Measurements from ENCODE around the gene TAF7.
A peak's percentile ranks its signal among the peaks of the same experiment; 100 is the strongest.

The TAF7 gene

GRCh38 chr5:141326088-141326854, 5.7 kb upstream of the TAF7 start:
- no peak for TF ChIP-seq CSRNP3 (CRISPR knock-in tag; IDR thresholded peaks at IDR 0.05)
- no peak for TF ChIP-seq ZNF70 (CRISPR knock-in tag; IDR thresholded peaks at IDR 0.05)
- no peak for TF ChIP-seq ZFP3 (CRISPR knock-in tag; IDR thresholded peaks at IDR 0.05)
- TF ChIP-seq CSDC2 (CRISPR knock-in tag; IDR thresholded peaks at IDR 0.05), result no peak
- TF ChIP-seq TSHZ2 (CRISPR knock-in tag; IDR thresholded peaks at IDR 0.05), result no peak
- no peak for TF ChIP-seq TCF4 (CRISPR knock-in tag; IDR thresholded peaks at IDR 0.05; ENCODE audit: borderline replicate concordance)
- no peak for TF ChIP-seq GLIS3 (CRISPR knock-in tag; IDR thresholded peaks at IDR 0.05)
- TF ChIP-seq ISL1 (CRISPR knock-in tag; IDR thresholded peaks at IDR 0.05), result no peak
- TF ChIP-seq ZFP30 (CRISPR knock-in tag; IDR thresholded peaks at IDR 0.05), result no peak
- no peak for TF ChIP-seq BACH2 (CRISPR knock-in tag; IDR thresholded peaks at IDR 0.05; ENCODE audit: borderline replicate concordance)
- no peak for TF ChIP-seq PATZ1 (CRISPR knock-in tag; IDR thresholded peaks at IDR 0.05; ENCODE audit: borderline replicate concordance)
- TF ChIP-seq SNAI2 (CRISPR knock-in tag; IDR thresholded peaks at IDR 0.05), result no peak
- TF ChIP-seq ESRRG (CRISPR knock-in tag; IDR thresholded peaks at IDR 0.05), result no peak
- TF ChIP-seq CREB5 (CRISPR knock-in tag; IDR thresholded peaks at IDR 0.05; ENCODE audit: low read depth), result no peak
- TF ChIP-seq ZNF8 (CRISPR knock-in tag; IDR thresholded peaks at IDR 0.05), result no peak
- no peak for TF ChIP-seq POU6F1 (CRISPR knock-in tag; IDR thresholded peaks at IDR 0.05; ENCODE audit: borderline replicate concordance, low read depth)
- no peak for TF ChIP-seq TOX (CRISPR knock-in tag; IDR thresholded peaks at IDR 0.05; ENCODE audit: borderline replicate concordance)
- TF ChIP-seq ARNTL (CRISPR knock-in tag; IDR thresholded peaks at IDR 0.05; ENCODE audit: borderline replicate concordance, low read depth), result no peak
- peak; percentile 96 for ATAC-seq

GRCh38 chr5:141322261-141322660, 1.7 kb upstream of the TAF7 start:
- ATAC-seq, result no peak
- TF ChIP-seq TOX (CRISPR knock-in tag; IDR thresholded peaks at IDR 0.05; ENCODE audit: borderline replicate concordance) (no peak), ZFP30 (CRISPR knock-in tag; IDR thresholded peaks at IDR 0.05) (no peak), RARB (CRISPR knock-in tag; IDR thresholded peaks at IDR 0.05) (no peak)

- ATAC-seq, result no peak
- TF ChIP-seq TOX (CRISPR knock-in tag; IDR thresholded peaks at IDR 0.05; ENCODE audit: borderline replicate concordance), result no peak
- 0 out of 2 replicates have a peak, but pooled peaks have one; percentile 14 for TF ChIP-seq PATZ1 (CRISPR knock-in tag; IDR thresholded peaks at IDR 0.05; ENCODE audit: borderline replicate concordance)
These were observed 885 bp downstream of the TAF7 start for GRCh38 chr5:141319699-141320098.

All from SK-N-SH treated with all-trans-retinoic acid at 6 μM for 48 hours (cell line).